GM19395 (cell line): ENCODE data around the gene SRF.

Experiments
- ATAC-seq: cut with Tn5 transposase; IDR thresholded peaks from one replicate; pipeline ENCODE4 v1.9.1; 2021; ENCODE audit warnings: mild to moderate bottlenecking, moderate library complexity; ENCODE audit not compliant: unreplicated experiment

Gene SRF

DNA sequence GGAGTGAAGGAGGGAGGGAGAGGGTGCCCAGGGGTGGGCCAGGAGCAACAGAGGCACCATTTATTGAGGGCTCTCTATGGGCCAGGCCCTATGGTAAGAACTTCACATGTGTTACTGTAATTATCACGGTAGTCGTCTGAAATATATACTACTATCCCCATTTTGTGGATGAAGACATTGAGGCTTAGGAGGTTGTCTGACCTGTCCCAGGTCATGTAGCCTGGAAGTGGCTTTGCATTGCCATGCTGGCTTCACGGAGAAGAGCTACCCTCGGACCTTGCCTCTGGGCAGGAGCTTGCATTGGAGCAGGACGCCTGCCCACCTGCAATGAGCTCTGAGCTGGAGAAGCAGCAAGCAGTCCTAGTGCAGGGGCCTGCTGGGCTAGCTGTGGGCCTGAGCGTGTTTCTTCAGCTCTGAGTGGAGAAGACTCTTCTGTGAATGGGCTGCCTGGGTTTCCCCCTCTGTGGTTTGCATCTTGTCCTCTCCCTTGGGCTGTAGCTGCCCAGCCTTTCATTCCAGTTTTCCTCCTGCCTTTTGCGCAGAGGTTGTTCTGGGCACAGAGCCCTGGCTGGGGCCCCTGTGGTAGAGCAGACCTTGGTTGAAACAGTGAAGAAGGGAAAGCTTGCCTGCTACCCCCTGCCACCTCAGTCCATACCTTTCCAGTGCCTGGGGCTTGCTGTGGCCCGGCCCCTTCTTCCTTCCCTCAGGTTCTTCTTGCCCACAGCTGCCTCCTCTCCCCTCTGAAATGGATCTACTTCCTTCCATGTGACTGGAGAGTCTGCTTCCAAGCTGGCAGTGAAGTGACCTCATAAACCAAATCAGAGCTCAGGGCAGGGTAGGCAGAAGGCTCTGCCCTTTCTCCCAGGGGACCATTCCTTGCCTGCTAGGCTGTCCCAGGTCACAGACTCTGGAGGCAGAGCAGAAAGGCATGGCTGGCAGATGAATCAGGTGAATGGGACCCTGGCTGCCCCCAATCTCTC, 24.1 kb upstream of the SRF start:
- no peak for ATAC-seq

DNA sequence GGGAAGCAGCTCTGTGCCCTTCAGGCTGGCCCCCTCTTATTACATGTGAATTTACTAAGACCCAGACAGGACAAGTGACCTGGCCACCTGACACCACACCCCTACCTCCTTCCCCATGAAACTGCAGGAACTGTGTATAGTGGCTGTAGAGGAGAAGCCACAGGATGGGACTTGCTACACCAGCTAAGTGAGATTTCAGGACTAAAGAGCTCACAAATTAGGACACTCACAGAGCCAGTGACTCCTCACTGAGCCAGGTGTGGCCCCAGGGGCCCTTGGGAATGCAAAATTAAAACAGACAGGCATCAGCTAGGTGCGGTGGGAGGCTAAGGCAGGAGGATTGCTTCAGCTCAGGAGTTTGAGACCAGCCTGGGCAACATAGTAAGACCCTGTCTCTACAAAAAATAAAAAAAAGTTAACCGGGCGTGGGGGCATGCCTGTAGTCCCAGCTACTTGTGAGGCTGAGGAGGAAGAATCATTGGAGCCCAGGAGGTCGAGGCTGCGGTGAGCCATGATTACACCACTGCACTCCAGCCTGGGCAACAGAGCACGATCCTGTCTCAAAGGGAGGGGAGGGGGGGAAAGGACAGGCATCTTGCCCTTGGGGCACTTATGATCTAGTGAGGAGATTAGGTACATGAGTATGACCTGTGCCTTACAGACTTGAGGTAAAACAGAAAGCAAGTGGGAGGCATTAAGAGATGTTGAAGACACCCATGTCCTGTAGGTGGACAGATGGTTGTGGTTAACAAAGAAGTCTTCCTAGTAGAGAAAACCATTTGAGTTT, 23.2 kb upstream of the SRF start:
- no peak for ATAC-seq

DNA sequence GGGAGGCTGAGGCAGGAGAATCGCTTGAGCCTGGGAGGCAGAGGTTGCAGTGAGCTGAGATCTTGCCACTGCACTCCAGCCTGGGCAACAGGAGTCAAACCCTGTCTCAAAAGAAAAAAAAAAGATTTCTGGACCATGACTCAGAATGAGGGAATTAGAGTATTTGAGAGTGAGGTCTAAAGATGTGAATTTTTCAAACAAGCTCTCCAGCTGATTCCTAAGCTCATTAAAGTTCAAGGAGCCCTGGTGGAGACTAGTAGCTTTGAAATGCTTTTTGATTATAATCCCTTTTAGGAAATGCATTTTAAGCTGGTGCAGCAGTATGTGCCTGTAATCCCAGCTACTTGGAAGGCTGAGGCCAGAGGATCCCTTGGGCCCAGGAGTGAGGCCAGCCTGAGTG, 21.8 kb upstream of the SRF start:
- ATAC-seq = no peak

- ATAC-seq = no peak
Observed at GRCh38 chr6:43150051-43150751, 20.9 kb upstream of the SRF start.

DNA sequence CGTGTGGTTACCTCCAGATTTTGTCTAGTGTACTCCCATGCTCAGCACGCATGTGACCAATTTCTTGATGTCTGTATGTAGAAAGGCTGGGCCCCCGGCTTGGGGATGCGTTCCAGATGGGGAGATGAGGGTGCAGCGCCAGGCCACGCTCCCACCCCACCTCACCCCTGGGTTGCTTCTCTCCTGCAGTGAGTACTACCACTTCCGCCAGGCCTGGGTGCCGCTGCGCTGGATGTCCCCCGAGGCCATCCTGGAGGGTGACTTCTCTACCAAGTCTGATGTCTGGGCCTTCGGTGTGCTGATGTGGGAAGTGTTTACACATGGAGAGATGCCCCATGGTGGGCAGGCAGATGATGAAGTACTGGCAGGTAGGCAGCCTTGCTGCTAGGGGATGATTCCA, 11.5 kb upstream of the SRF start:
- no peak for ATAC-seq

DNA sequence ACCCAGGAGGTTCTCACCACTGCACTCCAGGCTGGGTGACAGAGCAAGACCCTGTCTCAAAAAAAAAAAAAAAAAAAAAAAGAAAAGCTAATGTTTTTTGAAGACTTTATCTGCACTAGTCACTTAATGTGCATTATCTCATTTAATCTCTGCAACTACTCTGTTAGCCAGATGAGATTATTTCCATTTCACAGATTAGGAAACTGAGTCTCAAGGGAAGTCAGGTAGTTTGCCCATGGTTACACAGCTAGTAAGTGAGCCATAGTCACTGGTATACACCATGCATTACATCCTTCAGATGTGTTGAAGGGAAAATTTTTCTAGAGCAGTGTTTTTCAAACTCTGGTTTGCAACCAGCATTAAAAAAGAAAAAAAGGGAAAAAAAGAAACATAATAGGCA, 7.2 kb upstream of the SRF start:
- no peak for ATAC-seq

- ATAC-seq = no peak
Observed at GRCh38 chr6:43170417-43170930, 595 bp upstream of the SRF start.

DNA sequence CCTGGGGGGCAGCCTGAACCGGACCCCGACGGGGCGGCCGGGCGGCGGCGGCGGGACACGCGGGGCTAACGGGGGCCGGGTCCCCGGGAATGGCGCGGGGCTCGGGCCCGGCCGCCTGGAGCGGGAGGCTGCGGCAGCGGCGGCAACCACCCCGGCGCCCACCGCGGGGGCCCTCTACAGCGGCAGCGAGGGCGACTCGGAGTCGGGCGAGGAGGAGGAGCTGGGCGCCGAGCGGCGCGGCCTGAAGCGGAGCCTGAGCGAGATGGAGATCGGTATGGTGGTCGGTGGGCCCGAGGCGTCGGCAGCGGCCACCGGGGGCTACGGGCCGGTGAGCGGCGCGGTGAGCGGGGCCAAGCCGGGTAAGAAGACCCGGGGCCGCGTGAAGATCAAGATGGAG, 636 bp downstream of the SRF start:
- no peak for ATAC-seq

DNA sequence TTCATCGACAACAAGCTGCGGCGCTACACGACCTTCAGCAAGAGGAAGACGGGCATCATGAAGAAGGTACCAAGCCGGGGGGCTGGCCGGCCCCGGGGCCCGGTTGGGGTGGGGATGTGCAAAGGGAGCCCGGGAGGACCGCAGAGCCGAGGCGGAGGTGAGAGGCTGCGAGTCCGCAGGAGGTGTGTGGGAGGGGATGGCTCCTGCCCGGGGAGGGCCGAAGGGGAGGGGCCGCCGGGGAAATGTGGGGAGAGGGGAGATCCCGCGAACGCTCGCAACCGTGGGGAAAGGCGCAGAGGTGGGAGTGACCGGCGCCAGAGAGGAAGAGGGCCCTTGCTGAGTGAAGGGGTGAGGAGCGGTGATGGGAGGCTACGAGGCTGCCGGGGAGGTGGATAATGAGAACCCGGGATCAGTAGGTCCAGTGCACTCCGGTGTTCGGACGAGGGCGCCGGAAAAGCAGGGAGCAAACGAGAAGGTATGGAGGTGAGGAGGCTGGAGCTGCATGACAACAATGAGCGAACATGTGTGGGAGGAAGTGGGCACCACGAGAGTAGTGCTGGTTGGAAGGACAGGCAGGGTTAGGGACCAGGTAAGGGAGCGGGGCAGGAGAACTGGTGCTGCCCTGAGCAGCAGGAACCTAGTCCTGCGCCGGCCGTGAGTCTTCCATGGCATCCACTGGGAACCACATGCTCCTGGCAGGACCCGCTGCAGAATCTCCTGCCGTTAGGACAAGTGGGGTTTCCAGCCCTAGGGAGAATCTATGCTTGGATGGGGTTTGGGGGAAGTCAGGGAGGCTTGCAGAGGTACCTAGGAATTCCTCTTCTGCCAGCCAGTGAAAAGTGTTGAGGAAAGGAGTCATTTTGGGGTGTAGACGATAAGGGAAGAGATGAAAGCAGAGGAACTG, 1.3 kb downstream of the SRF start:
- no peak for ATAC-seq

GRCh38 chr6:43173591-43174262, 2.7 kb downstream of the SRF start:
- ATAC-seq = no peak

DNA sequence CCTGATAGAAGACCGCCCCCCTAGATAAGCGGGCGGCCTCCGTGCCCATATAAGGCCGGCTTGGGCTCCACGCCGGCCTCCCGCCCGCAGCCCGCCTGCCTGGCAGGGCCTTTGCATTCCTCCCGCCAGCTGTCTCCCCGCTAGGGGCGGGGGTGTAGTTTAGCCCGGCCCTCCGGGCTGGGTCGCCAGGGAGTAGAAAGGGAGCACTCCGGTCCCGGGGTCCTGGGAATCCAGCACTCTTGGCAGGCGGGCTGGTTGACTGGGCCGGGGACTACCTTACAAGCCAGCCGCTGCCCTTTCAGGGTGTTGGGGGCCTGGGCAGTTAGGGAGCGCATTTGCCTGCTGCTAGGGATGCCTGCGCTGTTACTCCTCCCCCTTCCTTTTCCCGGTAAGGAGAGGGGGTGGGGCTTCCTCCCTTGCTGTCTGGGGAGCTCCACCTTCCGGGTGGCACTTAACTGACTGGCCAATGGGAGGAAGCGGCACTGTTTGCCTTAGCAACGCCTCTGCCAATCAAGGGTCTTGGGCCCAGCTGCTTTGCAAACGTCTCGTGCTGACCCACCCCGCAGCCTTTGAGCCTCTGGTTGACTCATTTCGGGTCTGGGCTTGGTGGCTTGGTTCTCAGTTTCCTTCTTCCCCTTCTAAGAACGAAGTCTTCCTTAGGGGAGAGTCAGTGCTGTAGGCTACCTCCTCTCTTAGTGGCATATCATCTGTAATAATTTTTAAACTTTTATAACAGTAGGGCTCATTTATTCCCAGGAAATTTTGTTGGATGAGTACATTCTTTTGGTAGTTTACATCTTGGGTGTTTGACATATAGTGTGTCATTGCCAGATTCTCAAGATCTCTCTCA, 3.4 kb downstream of the SRF start:
- ATAC-seq = peak; percentile 68

GRCh38 chr6:43175676-43176422, 4.8 kb downstream of the SRF start:
- ATAC-seq = no peak

DNA sequence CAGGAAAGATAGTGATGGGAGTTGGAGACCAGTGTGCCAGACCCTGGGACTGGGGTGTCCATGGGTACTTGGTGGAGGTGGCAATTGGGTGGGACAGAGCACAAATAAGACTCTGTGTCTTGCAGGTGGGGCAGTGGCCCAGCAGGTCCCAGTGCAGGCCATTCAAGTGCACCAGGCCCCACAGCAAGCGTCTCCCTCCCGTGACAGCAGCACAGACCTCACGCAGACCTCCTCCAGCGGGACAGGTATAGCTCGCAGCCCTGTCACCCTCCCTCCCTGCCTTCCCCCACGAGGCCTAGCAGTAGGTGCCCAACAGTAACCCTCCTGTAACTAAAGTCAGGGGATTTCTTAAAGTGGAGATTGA, 5.3 kb downstream of the SRF start:
- no peak for ATAC-seq

DNA sequence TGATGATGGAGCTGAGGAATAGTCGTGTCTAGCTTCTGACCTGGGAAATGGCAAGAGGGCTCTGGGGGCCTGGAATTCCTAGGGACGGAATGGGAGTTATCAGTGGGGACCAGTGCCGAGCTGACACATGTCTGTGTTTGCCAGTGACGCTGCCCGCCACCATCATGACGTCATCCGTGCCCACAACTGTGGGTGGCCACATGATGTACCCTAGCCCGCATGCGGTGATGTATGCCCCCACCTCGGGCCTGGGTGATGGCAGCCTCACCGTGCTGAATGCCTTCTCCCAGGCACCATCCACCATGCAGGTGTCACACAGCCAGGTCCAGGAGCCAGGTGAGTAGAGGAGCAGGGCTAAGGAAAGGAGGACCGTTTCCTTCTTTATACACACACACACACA, 7.1 kb downstream of the SRF start:
- no peak for ATAC-seq

DNA sequence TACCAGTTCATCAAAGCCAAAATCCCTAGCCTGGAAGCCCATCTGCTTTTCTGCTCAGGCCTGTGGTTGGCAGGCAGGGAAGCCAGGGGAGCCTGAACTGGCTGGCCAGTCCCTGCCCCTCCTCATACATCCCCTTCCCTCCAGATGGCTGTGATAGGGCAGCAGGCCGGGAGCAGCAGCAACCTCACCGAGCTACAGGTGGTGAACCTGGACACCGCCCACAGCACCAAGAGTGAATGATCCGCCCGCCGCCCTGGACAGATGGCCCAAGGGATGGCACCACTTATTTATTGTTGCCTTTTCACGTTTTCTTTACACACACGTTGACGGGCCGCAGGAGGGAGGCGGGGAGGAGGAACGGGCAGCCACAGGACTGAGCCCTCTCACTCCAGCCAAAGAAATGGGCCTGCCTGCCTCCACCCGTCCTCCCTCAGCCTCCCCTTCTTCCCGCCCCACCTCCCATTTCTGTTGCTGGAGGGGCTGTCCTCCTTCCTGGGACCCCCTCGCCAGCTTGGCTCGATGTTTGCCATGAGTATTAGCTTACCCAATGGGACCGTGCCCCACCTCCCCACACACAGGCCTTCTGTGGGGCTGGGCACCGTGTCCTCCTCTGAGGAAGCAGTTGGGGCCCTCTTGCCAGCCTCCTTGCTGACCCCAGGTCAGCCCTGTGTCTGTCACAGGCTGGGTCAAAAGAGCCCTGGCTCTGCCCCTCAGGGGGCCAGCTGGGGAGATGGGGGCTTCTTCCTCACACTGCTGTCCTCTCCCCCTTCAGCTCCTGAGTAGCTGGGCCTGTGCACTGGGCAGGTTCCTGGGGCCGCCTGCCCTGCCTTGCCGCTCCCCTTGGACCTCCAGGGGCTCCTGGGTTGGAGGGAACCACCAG, 8.1 kb downstream of the SRF start:
- ATAC-seq = no peak

DNA sequence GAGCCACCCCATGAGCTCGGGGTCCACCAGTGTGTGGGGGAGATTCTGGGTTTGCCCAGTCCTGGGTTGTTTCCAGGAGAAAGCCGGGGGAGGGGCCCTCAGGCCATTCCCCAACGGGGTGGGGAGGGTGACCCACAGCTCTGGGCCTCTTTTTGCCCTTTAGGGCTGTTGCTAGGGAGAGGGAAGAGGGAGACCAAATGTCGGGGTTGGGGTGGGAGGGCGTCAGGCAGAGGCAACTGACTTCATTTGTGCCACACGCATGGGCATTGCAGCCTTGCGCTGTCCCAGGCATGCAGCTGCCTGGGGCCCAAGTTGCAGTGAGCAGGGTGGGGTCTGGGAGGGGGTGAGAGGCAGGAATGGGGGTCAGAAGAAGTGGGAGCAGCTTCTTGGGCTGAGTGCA, 9.0 kb downstream of the SRF start:
- no peak for ATAC-seq

DNA sequence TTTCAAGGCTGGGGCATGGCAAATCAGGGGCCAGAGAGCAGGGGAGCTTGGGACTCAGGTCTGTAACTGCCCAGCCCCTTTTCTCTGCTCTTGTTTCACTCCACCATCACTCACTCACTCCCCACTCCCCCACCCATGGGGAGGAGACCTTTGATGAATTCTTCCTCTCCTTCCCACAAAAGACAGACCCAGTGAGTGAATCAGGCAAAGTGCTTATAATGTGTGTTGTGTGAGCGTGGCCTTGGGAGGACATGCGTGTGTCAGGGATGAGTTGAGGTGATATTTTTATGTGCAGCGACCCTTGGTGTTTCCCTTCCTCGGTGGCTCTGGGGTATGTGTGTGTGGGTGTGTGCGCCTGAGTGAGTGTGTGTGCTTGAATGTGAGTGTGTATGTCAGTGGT, 9.9 kb downstream of the SRF start:
- no peak for ATAC-seq
